Liver (tissue), 9 donors: ENCODE results near the gene CARMIL1. TPM values are rescaled to one million over a fixed set of nuclear protein-coding genes. Genes with fewer than 3 reads are reported as not detected.

Experiments used
- DNase-seq: peaks from one replicate; pipeline ENCODE4 v3.0.0-alpha.2; 2017; ENCODE audit warnings: low spot score
- H3K27ac ChIP-seq, 2 donors: one replicate each; pipeline ENCODE4 v1.7.0; 2013; ENCODE audit warnings: inconsistent platforms in 2 of 2, low read length in 2 of 2, control low read depth in 1 of 2, low read depth in 1 of 2, mild to moderate bottlenecking in 1 of 2
- H3K27me3 ChIP-seq, 4 donors: one replicate each; pipeline versions ENCODE4 v1.6.1 to v1.7.0; 2013; ENCODE audit warnings: low read length in 3 of 4, inconsistent platforms in 1 of 4, mild to moderate bottlenecking in 1 of 4, moderate library complexity in 1 of 4; ENCODE audit not compliant: control insufficient read depth in 4 of 4, insufficient read depth in 4 of 4
- H3K36me3 ChIP-seq, 4 donors: one replicate each; pipeline versions ENCODE4 v1.6.1 to v1.7.0; 2013; ENCODE audit warnings: low read length in 3 of 4, mild to moderate bottlenecking in 3 of 4, low read depth in 1 of 4, moderate library complexity in 1 of 4; ENCODE audit not compliant: control insufficient read depth in 4 of 4, insufficient read depth in 3 of 4
- H3K4me1 ChIP-seq, 4 donors: one replicate each; pipeline versions ENCODE4 v1.6.1 to v1.7.0; 2013; ENCODE audit warnings: low read length in 3 of 4, mild to moderate bottlenecking in 3 of 4, moderate library complexity in 1 of 4; ENCODE audit not compliant: control insufficient read depth in 4 of 4, insufficient read depth in 4 of 4
- H3K4me3 ChIP-seq, 3 donors: one replicate each; pipeline versions ENCODE4 v1.6.1 to v1.7.0; 2013; ENCODE audit warnings: low read length in 3 of 3, control low read depth in 1 of 3, low read depth in 1 of 3, mild to moderate bottlenecking in 1 of 3
- H3K9ac ChIP-seq, 2 donors: one replicate each; pipeline ENCODE4 v1.7.0; 2013; ENCODE audit warnings: low read length in 2 of 2, mild to moderate bottlenecking in 2 of 2, moderate library complexity in 2 of 2, control low read depth in 1 of 2, low read depth in 1 of 2
- H3K9me3 ChIP-seq, 4 donors: one replicate each; pipeline versions ENCODE4 v1.6.1 to v1.7.0; 2013; ENCODE audit warnings: low read length in 3 of 4; ENCODE audit not compliant: control insufficient read depth in 4 of 4
- EGR1 ChIP-seq, 2 donors: IDR thresholded peaks; 2 replicates each; pipeline ENCODE4 v1.6.1; 2016 to 2018; ENCODE audit warnings: antibody characterized with exemption in 2 of 2, low read depth in 2 of 2
- FOXA2 ChIP-seq: IDR thresholded peaks from 2 replicates; pipeline ENCODE4 v1.6.1; 2016; ENCODE audit warnings: antibody characterized with exemption
- GABPA ChIP-seq, 2 donors: IDR thresholded peaks in 1 of 2; conservative IDR thresholded peaks in 1 of 2; 2 replicates each; pipeline ENCODE4 v1.6.1; 2016; ENCODE audit warnings: antibody characterized with exemption in 2 of 2, mild to moderate bottlenecking in 1 of 2, moderate library complexity in 1 of 2
- HNF4A ChIP-seq, 2 donors: conservative IDR thresholded peaks; 2 replicates each; pipeline ENCODE4 v1.6.1; 2016; ENCODE audit warnings: antibody characterized with exemption in 2 of 2, mild to moderate bottlenecking in 2 of 2
- HNF4G ChIP-seq: IDR thresholded peaks from 2 replicates; pipeline ENCODE4 v1.6.1; 2016; ENCODE audit warnings: antibody characterized with exemption
- JUND ChIP-seq, 2 donors: IDR thresholded peaks; 2 replicates each; pipeline ENCODE4 v1.6.1; 2016; ENCODE audit warnings: antibody characterized with exemption in 2 of 2
- NR2F2 ChIP-seq: IDR thresholded peaks from 2 replicates; pipeline ENCODE4 v1.6.1; 2016; ENCODE audit warnings: antibody characterized with exemption
- RAD21 ChIP-seq, 2 donors: IDR thresholded peaks; 2 replicates each; pipeline ENCODE4 v1.6.1; 2016; ENCODE audit warnings: antibody characterized with exemption in 2 of 2, mild to moderate bottlenecking in 2 of 2
- RXRA ChIP-seq, 2 donors: IDR thresholded peaks; 2 replicates each; pipeline ENCODE4 v1.6.1; 2017 to 2018; ENCODE audit warnings: antibody characterized with exemption in 2 of 2, mild to moderate bottlenecking in 1 of 2
- SP1 ChIP-seq: IDR thresholded peaks from 2 replicates; pipeline ENCODE4 v1.6.1; 2018; ENCODE audit warnings: antibody characterized with exemption, mild to moderate bottlenecking
- TAF1 ChIP-seq: conservative IDR thresholded peaks from 2 replicates; pipeline ENCODE4 v1.6.1; 2016; ENCODE audit warnings: antibody characterized with exemption, mild to moderate bottlenecking
- WGBS: extraction: QIAGEN DNeasy Blood & Tissue Kit; methylation state at CpG from one replicate; pipeline ENCODE4 v1.1.7; 2013; 5-methylcytosine and 5-hydroxymethylcytosine counted together
- polyA plus RNA-seq, 2 donors: library from polyadenylated mRNA; stranded (reverse) in 1 of 2; unstranded in 1 of 2; fragments of 200-250 nt in 1 of 2; fragments of >200 nt in 1 of 2; fragmentation: Nextera tagmentation in 1 of 2; extraction: Ambion mirVana in 1 of 2; gene quantifications; one replicate each; pipeline versions ENCODE4 v1.2.1 to v1.2.3, GENCODE V29; 2013 to 2015
- total RNA-seq, 2 donors: library from RNA; depleted of rRNA; stranded (reverse); fragments of >200 nt; gene quantifications; one replicate each; pipeline ENCODE4 v1.2.3, GENCODE V29; 2014
- TF ChIP-seq, protein P1 (sequence below): IDR thresholded peaks from 2 replicates; pipeline ENCODE4 v1.6.1; 2016; ENCODE audit warnings: antibody characterized with exemption
- TF ChIP-seq, protein P2 (sequence below): fragments of 150-350 bp; IDR thresholded peaks from 2 replicates; pipeline ENCODE4 v1.5.1; 2017; ENCODE audit warnings: improper control_type of control experiment, low read depth, low read length; ENCODE audit not compliant: missing input control
- TF ChIP-seq, protein P3 (sequence below): IDR thresholded peaks from 2 replicates; pipeline ENCODE4 v1.6.1; 2016; ENCODE audit warnings: antibody characterized with exemption, mild to moderate bottlenecking
- TF ChIP-seq, protein P4 (sequence below): IDR thresholded peaks from 2 replicates; pipeline ENCODE4 v1.6.1; 2016; ENCODE audit warnings: antibody characterized with exemption
- TF ChIP-seq, protein P5 (sequence below): IDR thresholded peaks from 2 replicates; pipeline ENCODE4 v1.6.1; 2016; ENCODE audit warnings: antibody characterized with exemption
- donor health status: healthy.
- donor health status: healthy.
- donor health status: healthy.
- donor health status: healthy.
- donor health status: healthy.

Gene CARMIL1
- total and polyA plus RNA-seq, 4 donors, result 1.4 to 9.5 (median 3.5) TPM

DNA sequence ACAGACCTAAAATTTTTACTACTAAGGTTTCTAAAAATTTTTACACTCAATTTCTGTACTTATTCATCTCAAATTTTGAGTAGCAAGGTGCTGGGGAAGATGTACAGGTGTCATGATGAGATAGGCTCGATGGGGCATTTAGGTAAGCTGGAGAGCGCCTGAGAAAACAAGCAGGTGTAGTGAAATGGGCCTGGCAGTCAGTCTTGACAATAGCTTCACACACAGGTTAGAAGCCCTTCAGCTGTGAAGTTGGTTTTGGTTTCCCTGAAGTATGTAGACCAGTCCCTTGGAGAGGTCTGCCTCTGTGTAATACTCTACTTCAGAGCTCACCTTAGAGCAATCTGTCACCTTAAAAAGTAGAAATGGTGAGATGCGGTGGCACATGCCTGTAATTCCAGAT lies 228.9 kb downstream of the CARMIL1 start:
- TF ChIP-seq TAF1, result no peak
- no peak for TF ChIP-seq GABPA (IDR thresholded peaks at IDR 0.05 in 1 of 2, conservative IDR thresholded peaks at IDR 0.05 in 1 of 2)
- no peak for TF ChIP-seq EGR1 (IDR thresholded peaks at IDR 0.05; ENCODE audit: low read depth in 2 of 2)
- no peak for TF ChIP-seq RXRA (IDR thresholded peaks at IDR 0.05)
- TF ChIP-seq FOXA2, result no peak
- Histone ChIP-seq H3K27me3 (no peaks in the 10 kb centered on the region), H3K36me3 (no peaks in the 10 kb centered on the region), H3K27ac (no peak overlapping the region), H3K9me3 (no peaks in the 10 kb centered on the region), H3K9ac (no peak overlapping the region), H3K4me1 (no peaks in the 10 kb centered on the region), H3K4me3 (no peak overlapping the region)
- no peak for DNase-seq
- 80% methylated on average over 3 of the region's 3 CpGs for WGBS

DNA sequence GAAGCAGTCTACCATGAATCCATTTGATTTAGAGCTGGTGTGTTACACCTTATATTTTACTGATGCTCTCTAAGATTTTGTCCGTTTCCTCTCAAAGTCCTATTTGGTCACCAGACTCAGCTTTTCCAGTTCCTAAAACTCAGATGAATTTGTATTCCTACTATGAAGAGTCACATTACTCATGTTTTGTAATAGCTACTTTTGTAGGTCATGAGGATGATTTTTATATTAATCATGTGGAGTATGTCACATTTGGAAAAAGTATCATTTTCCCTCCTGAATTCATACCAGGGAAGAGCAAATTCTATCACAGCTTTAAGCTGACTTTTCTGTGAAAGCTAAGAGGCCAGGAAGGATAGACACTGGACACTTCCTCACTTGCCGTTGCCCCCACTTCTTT lies 232.2 kb downstream of the CARMIL1 start:
- H3K36me3 ChIP-seq, result no peaks in the 10 kb centered on the region
- no peak overlapping the region for H3K4me3 ChIP-seq
- no peaks in the 10 kb centered on the region for H3K4me1 ChIP-seq
- no peak overlapping the region for H3K9ac ChIP-seq
- WGBS, result 77% methylated on average over 2 of the region's 2 CpGs
- TF ChIP-seq, protein P1, sequence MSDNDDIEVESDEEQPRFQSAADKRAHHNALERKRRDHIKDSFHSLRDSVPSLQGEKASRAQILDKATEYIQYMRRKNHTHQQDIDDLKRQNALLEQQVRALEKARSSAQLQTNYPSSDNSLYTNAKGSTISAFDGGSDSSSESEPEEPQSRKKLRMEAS, result no peak
- TF ChIP-seq JUND (IDR thresholded peaks at IDR 0.05) (no peak), GABPA (IDR thresholded peaks at IDR 0.05 in 1 of 2, conservative IDR thresholded peaks at IDR 0.05 in 1 of 2) (no peak), TAF1 (no peak), RAD21 (IDR thresholded peaks at IDR 0.05) (no peak), HNF4G (no peak), SP1 (no peak), EGR1 (IDR thresholded peaks at IDR 0.05; ENCODE audit: low read depth in 2 of 2) (no peak), FOXA2 (no peak), NR2F2 (no peak), HNF4A (conservative IDR thresholded peaks at IDR 0.05) (no peak)
- TF ChIP-seq, protein P2, sequence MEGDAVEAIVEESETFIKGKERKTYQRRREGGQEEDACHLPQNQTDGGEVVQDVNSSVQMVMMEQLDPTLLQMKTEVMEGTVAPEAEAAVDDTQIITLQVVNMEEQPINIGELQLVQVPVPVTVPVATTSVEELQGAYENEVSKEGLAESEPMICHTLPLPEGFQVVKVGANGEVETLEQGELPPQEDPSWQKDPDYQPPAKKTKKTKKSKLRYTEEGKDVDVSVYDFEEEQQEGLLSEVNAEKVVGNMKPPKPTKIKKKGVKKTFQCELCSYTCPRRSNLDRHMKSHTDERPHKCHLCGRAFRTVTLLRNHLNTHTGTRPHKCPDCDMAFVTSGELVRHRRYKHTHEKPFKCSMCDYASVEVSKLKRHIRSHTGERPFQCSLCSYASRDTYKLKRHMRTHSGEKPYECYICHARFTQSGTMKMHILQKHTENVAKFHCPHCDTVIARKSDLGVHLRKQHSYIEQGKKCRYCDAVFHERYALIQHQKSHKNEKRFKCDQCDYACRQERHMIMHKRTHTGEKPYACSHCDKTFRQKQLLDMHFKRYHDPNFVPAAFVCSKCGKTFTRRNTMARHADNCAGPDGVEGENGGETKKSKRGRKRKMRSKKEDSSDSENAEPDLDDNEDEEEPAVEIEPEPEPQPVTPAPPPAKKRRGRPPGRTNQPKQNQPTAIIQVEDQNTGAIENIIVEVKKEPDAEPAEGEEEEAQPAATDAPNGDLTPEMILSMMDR, result no peak
- TF ChIP-seq, protein P3, sequence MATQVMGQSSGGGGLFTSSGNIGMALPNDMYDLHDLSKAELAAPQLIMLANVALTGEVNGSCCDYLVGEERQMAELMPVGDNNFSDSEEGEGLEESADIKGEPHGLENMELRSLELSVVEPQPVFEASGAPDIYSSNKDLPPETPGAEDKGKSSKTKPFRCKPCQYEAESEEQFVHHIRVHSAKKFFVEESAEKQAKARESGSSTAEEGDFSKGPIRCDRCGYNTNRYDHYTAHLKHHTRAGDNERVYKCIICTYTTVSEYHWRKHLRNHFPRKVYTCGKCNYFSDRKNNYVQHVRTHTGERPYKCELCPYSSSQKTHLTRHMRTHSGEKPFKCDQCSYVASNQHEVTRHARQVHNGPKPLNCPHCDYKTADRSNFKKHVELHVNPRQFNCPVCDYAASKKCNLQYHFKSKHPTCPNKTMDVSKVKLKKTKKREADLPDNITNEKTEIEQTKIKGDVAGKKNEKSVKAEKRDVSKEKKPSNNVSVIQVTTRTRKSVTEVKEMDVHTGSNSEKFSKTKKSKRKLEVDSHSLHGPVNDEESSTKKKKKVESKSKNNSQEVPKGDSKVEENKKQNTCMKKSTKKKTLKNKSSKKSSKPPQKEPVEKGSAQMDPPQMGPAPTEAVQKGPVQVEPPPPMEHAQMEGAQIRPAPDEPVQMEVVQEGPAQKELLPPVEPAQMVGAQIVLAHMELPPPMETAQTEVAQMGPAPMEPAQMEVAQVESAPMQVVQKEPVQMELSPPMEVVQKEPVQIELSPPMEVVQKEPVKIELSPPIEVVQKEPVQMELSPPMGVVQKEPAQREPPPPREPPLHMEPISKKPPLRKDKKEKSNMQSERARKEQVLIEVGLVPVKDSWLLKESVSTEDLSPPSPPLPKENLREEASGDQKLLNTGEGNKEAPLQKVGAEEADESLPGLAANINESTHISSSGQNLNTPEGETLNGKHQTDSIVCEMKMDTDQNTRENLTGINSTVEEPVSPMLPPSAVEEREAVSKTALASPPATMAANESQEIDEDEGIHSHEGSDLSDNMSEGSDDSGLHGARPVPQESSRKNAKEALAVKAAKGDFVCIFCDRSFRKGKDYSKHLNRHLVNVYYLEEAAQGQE, result no peak
- TF ChIP-seq, protein P4, sequence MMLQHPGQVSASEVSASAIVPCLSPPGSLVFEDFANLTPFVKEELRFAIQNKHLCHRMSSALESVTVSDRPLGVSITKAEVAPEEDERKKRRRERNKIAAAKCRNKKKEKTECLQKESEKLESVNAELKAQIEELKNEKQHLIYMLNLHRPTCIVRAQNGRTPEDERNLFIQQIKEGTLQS, result no peak
- TF ChIP-seq, protein P5, sequence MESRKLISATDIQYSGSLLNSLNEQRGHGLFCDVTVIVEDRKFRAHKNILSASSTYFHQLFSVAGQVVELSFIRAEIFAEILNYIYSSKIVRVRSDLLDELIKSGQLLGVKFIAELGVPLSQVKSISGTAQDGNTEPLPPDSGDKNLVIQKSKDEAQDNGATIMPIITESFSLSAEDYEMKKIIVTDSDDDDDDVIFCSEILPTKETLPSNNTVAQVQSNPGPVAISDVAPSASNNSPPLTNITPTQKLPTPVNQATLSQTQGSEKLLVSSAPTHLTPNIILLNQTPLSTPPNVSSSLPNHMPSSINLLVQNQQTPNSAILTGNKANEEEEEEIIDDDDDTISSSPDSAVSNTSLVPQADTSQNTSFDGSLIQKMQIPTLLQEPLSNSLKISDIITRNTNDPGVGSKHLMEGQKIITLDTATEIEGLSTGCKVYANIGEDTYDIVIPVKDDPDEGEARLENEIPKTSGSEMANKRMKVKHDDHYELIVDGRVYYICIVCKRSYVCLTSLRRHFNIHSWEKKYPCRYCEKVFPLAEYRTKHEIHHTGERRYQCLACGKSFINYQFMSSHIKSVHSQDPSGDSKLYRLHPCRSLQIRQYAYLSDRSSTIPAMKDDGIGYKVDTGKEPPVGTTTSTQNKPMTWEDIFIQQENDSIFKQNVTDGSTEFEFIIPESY, result no peak
- no peaks in the 10 kb centered on the region for H3K27me3 ChIP-seq
- no peak overlapping the region for H3K27ac ChIP-seq
- DNase-seq, result no peak
- H3K9me3 ChIP-seq, result no peaks in the 10 kb centered on the region
